Measurements from ENCODE around the gene YBX3.

The YBX3 gene

DNA sequence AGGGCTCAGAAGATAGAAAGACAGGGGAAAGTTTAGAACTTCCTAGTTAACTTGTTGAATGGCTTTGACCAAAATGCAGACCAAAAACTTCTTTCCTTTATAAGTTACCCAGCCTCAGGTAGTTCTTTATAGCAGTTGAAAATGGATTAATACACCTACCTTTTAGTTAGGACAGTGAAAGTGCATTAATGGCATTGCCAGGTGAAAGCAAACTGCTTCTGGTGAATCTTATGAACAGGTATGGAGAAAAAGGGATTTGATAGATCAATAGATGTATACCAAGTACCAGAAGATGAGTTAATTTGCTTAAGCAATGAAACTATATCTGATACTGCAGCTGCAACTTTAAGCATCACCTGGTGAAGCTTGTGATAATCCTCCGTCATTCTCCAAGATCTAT lies 35.1 kb downstream of the YBX3 start:
- H3K27me3 ChIP-seq (ENCODE audit: insufficient read depth, low read length) = no peaks in the 10 kb centered on the region
- H3K9ac ChIP-seq (ENCODE audit: low read length) = no peak overlapping the region
- no peak overlapping the region for H2AK5ac ChIP-seq (ENCODE audit: low read length)
- WGBS (ENCODE audit: extremely low coverage, insufficient coverage, insufficient read length) = no CpG with 5 or more reads among the region's 1 CpG
- no peak overlapping the region for H3K23ac ChIP-seq (ENCODE audit: low read length)
- no peaks in the 10 kb centered on the region for H3K36me3 ChIP-seq (ENCODE audit: control insufficient read depth in 1 of 2, insufficient read depth in 2 of 2, low read length in 2 of 2)
- no peak overlapping the region for H3K18ac ChIP-seq (ENCODE audit: low read length)
- H3K4me1 ChIP-seq (ENCODE audit: control insufficient read depth in 1 of 2, insufficient read depth in 2 of 2, low read length in 2 of 2) = no peaks in the 10 kb centered on the region
- no peak overlapping the region for H3K4me2 ChIP-seq (ENCODE audit: low read length)
- no peak overlapping the region for H4K8ac ChIP-seq (ENCODE audit: low read depth, low read length)
- no peak overlapping the region for H3K27ac ChIP-seq (ENCODE audit: low read depth, low read length)
- H4K91ac ChIP-seq (ENCODE audit: low read depth, low read length) = no peak overlapping the region
- no peak overlapping the region for H2BK120ac ChIP-seq (ENCODE audit: insufficient read depth, low read length, poor library complexity)
- no peaks in the 10 kb centered on the region for H3K79me1 ChIP-seq (ENCODE audit: low read length)
- no peak for DNase-seq
- H4K12ac ChIP-seq (ENCODE audit: low read depth, low read length) = no peak overlapping the region
- H3K4me3 ChIP-seq (ENCODE audit: low read depth, low read length) = no peak overlapping the region
- no peak overlapping the region for H2AFZ ChIP-seq (ENCODE audit: insufficient read depth, low read length, poor library complexity)
- no peak overlapping the region for H2BK5ac ChIP-seq (ENCODE audit: low read depth, low read length, poor library complexity)
- H2BK12ac ChIP-seq (ENCODE audit: low read length) = no peak overlapping the region
- H3K79me2 ChIP-seq (ENCODE audit: control insufficient read depth, insufficient read depth, low read length, poor library complexity) = no peaks in the 10 kb centered on the region
- no peak overlapping the region for H3K4ac ChIP-seq (ENCODE audit: low read depth, low read length)
- no peaks in the 10 kb centered on the region for H3K9me3 ChIP-seq (ENCODE audit: insufficient read depth, low read depth, low read length)
- H3K14ac ChIP-seq (ENCODE audit: low read length) = no peak overlapping the region

DNA sequence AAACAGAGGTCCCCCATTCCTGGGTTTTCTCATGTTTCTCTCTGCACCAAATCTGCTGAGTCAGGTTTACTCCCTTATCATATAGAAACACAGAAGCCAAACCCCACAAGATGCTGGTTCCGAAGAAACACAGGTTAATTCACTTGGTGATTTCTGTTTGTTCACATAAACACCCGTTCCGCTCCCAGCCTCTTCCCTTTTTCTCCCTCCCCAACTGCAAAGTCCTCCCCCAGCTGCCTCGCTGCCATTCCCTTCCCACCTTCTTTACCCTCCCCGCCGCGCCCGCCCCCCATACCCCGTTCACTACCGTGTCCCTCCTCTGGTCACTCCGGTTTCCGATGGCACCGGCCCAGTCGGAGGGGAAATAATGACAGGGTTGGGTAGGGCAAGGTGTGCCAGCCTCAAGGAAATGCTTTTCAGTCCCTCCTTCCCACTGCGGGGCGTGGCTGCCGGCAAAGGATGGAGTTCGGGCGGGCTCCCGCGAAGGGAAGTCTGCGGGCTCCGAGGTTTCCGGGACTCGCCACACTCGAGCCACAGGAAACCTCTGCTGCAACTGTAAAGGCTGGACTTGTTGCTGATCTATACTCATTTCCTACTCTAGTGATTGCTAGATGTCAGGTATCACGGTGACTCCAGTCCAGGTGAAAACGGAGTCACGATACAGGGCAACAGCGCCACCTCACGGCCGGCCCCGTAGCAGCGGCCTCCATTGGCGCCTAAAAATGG lies 49.3 kb downstream of the YBX3 start, which contains the start of gene STYK1:
TSS of gene STYK1 (minus strand) at position 394 of the 726 bp plus-strand sequence. CDS start 39,434 bp downstream, outside the sequence.
- Histone ChIP-seq H4K12ac (ENCODE audit: low read depth, low read length) (peak within 1 kb of the TSS; percentile 2), H2BK120ac (ENCODE audit: insufficient read depth, low read length, poor library complexity) (no peak within 1 kb of the TSS), H3K9ac (ENCODE audit: low read length) (no peak within 1 kb of the TSS), H3K4ac (ENCODE audit: low read depth, low read length) (no peak within 1 kb of the TSS), H2BK12ac (ENCODE audit: low read length) (no peak within 1 kb of the TSS), H3K27ac (ENCODE audit: low read depth, low read length) (no peak within 1 kb of the TSS), H3K18ac (ENCODE audit: low read length) (no peak within 1 kb of the TSS), H3K4me3 (ENCODE audit: low read depth, low read length) (peak within 1 kb of the TSS; percentile 77), H3K23ac (ENCODE audit: low read length) (no peak within 1 kb of the TSS), H3K14ac (ENCODE audit: low read length) (no peak within 1 kb of the TSS), H3K27me3 (ENCODE audit: insufficient read depth, low read length) (no peaks in the 10 kb centered on the region), H4K91ac (ENCODE audit: low read depth, low read length) (peak within 1 kb of the TSS; percentile 48), H3K36me3 (ENCODE audit: control insufficient read depth in 1 of 2, insufficient read depth in 2 of 2, low read length in 2 of 2) (no peaks in the 10 kb centered on the region), H4K8ac (ENCODE audit: low read depth, low read length) (peak within 1 kb of the TSS; percentile 2), H3K4me2 (ENCODE audit: low read length) (peak within 1 kb of the TSS; percentile 53), H3K79me1 (ENCODE audit: low read length) (no peaks in the 10 kb centered on the region), H3K4me1 (ENCODE audit: control insufficient read depth in 1 of 2, insufficient read depth in 2 of 2, low read length in 2 of 2) (no peaks in the 10 kb centered on the region), H2AFZ (ENCODE audit: insufficient read depth, low read length, poor library complexity) (peak within 1 kb of the TSS; percentile 81), H2AK5ac (ENCODE audit: low read length) (no peak within 1 kb of the TSS), H2BK5ac (ENCODE audit: low read depth, low read length, poor library complexity) (no peak within 1 kb of the TSS), H3K9me3 (ENCODE audit: insufficient read depth, low read depth, low read length) (no peaks in the 10 kb centered on the region), H3K79me2 (ENCODE audit: control insufficient read depth, insufficient read depth, low read length, poor library complexity) (no peaks in the 10 kb centered on the region)
- DNase-seq = peak; percentile 92 to 97
- no CpG with 5 or more reads among the region's 35 CpGs for WGBS (ENCODE audit: extremely low coverage, insufficient coverage, insufficient read length)

DNA sequence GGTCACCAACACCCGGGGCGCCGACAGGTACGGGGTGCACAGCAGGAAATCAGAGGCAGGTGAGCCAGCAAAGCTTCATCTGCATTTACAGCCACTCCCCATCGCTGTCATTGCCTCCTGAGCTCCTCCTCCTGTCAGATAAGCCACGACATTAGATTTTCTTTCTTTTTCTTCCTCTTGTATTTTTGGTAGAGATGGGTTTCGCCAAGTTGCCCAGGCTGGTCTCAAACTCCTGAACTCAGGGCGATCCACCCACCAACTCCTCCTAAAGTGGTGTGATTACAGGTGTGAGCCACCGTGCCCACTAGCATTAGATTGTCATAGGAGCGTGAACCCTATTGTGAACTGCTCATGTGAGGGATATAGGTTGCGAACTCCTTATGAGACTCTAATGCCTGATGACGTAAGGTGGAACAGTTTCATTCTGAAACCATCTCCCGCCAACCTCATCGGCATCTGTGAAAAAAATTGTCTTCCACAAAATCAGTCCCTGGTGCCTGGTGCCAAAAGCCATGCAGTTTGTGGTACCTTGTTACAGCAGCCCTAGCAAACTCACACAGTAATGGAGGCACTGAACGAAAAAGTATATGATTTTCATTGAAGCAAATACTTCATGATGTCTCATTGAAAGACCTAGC lies 50.8 kb downstream of the YBX3 start:
- no peaks in the 10 kb centered on the region for H3K36me3 ChIP-seq (ENCODE audit: control insufficient read depth in 1 of 2, insufficient read depth in 2 of 2, low read length in 2 of 2)
- H4K8ac ChIP-seq (ENCODE audit: low read depth, low read length) = no peak overlapping the region
- no CpG with 5 or more reads among the region's 15 CpGs for WGBS (ENCODE audit: extremely low coverage, insufficient coverage, insufficient read length)
- no peak overlapping the region for H2BK12ac ChIP-seq (ENCODE audit: low read length)
- no peak overlapping the region for H3K4ac ChIP-seq (ENCODE audit: low read depth, low read length)
- no peak overlapping the region for H2BK120ac ChIP-seq (ENCODE audit: insufficient read depth, low read length, poor library complexity)
- no peaks in the 10 kb centered on the region for H3K4me1 ChIP-seq (ENCODE audit: control insufficient read depth in 1 of 2, insufficient read depth in 2 of 2, low read length in 2 of 2)
- H4K91ac ChIP-seq (ENCODE audit: low read depth, low read length) = no peak overlapping the region
- no peak for DNase-seq
- no peak overlapping the region for H3K4me3 ChIP-seq (ENCODE audit: low read depth, low read length)
- H3K4me2 ChIP-seq (ENCODE audit: low read length) = no peak overlapping the region
- H2AK5ac ChIP-seq (ENCODE audit: low read length) = no peak overlapping the region
- no peaks in the 10 kb centered on the region for H3K27me3 ChIP-seq (ENCODE audit: insufficient read depth, low read length)
- H3K9ac ChIP-seq (ENCODE audit: low read length) = peak overlapping the region; percentile 24
- no peaks in the 10 kb centered on the region for H3K9me3 ChIP-seq (ENCODE audit: insufficient read depth, low read depth, low read length)
- H2AFZ ChIP-seq (ENCODE audit: insufficient read depth, low read length, poor library complexity) = no peak overlapping the region
- no peak overlapping the region for H3K23ac ChIP-seq (ENCODE audit: low read length)
- no peak overlapping the region for H4K12ac ChIP-seq (ENCODE audit: low read depth, low read length)
- H3K14ac ChIP-seq (ENCODE audit: low read length) = no peak overlapping the region
- no peak overlapping the region for H3K18ac ChIP-seq (ENCODE audit: low read length)
- H3K27ac ChIP-seq (ENCODE audit: low read depth, low read length) = no peak overlapping the region
- no peaks in the 10 kb centered on the region for H3K79me1 ChIP-seq (ENCODE audit: low read length)
- no peaks in the 10 kb centered on the region for H3K79me2 ChIP-seq (ENCODE audit: control insufficient read depth, insufficient read depth, low read length, poor library complexity)
- no peak overlapping the region for H2BK5ac ChIP-seq (ENCODE audit: low read depth, low read length, poor library complexity)

DNA sequence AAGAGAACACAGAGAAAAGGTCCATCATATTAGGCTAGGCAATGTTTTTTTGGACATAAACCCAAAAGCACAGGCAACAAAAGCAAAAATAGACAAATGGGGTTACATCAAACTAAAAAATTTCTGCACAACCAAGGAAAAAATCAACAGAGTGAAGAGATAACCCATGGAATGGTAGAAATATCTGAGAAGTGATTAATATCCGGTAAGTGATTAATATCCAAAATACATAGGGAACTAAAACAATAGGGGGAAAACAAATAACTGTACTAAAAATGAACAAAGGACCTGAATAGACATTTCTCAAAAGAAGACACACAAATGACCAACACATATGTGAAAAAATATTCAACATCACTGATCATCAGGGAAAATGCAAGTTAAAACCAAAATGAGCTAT lies 53.6 kb downstream of the YBX3 start:
- Histone ChIP-seq H4K12ac (ENCODE audit: low read depth, low read length) (no peak overlapping the region), H3K27ac (ENCODE audit: low read depth, low read length) (no peak overlapping the region), H3K14ac (ENCODE audit: low read length) (no peak overlapping the region), H3K79me2 (ENCODE audit: control insufficient read depth, insufficient read depth, low read length, poor library complexity) (no peaks in the 10 kb centered on the region), H3K4ac (ENCODE audit: low read depth, low read length) (no peak overlapping the region), H4K8ac (ENCODE audit: low read depth, low read length) (no peak overlapping the region), H3K4me1 (ENCODE audit: control insufficient read depth in 1 of 2, insufficient read depth in 2 of 2, low read length in 2 of 2) (no peaks in the 10 kb centered on the region), H2AFZ (ENCODE audit: insufficient read depth, low read length, poor library complexity) (no peak overlapping the region), H3K79me1 (ENCODE audit: low read length) (no peaks in the 10 kb centered on the region), H3K36me3 (ENCODE audit: control insufficient read depth in 1 of 2, insufficient read depth in 2 of 2, low read length in 2 of 2) (no peaks in the 10 kb centered on the region), H3K9me3 (ENCODE audit: insufficient read depth, low read depth, low read length) (no peaks in the 10 kb centered on the region), H3K4me2 (ENCODE audit: low read length) (no peak overlapping the region), H3K23ac (ENCODE audit: low read length) (no peak overlapping the region), H3K4me3 (ENCODE audit: low read depth, low read length) (no peak overlapping the region), H2AK5ac (ENCODE audit: low read length) (no peak overlapping the region), H4K91ac (ENCODE audit: low read depth, low read length) (no peak overlapping the region), H2BK120ac (ENCODE audit: insufficient read depth, low read length, poor library complexity) (no peak overlapping the region), H3K27me3 (ENCODE audit: insufficient read depth, low read length) (no peaks in the 10 kb centered on the region), H3K9ac (ENCODE audit: low read length) (no peak overlapping the region), H3K18ac (ENCODE audit: low read length) (no peak overlapping the region), H2BK12ac (ENCODE audit: low read length) (no peak overlapping the region), H2BK5ac (ENCODE audit: low read depth, low read length, poor library complexity) (no peak overlapping the region)
- no peak for DNase-seq
- no CpG with 5 or more reads among the region's 1 CpG for WGBS (ENCODE audit: extremely low coverage, insufficient coverage, insufficient read length)
